ENCODE results near the gene MDC1. TPM values are rescaled to one million over a fixed set of nuclear protein-coding genes. Genes with fewer than 3 reads are reported as not detected.

Gene MDC1
- total RNA-seq, 4 donors from 2014 or later: 2.4 to 7.4 (median 7.0) TPM

DNA sequence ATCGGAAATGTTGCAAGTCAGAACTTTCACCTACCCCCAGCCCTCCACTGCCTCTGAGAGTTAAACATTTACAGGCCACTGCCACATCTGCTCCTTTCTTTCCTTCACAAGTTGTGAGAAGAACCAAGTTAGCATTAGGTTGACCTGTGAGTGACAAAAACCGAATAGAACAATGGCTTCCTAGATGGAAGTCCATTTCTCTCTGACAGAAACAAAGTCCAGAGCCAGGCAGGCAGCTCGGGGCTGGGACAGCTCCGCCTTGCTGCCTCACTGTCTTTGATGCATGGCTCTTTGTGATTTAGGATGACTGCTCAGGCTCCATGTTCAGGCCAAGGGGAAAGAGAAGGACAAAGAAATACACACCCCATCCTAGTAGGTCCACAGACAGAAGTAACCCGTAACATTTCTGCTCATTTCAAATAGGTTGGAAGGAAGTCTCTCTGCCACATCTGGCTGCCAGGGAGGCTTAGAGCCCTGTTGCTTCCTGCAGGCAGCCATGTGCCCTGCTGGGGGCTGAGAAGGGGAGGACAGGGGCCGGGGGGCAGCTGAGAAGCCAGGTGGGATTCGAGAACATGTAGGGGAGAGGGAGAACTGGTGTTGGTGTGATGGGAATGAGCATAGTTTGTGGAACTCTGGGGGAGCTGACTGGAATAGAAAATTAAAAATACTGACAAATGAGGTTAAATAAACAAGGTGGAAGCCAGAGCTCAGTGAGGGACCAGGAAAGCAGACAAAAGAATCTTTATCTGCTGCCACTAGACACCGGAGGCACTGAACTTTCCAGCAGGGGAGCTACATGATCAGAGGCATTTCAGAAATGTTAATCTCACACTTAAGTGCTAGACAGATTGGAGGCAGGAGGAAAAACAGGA, 46.8 kb upstream of the MDC1 start:
- TF ChIP-seq CTCF (IDR thresholded peaks at IDR 0.05) (peak in 2 of 6 experiments; percentile 13 to 28), POLR2A (IDR thresholded peaks at IDR 0.05) (no peak)
- H3K27ac ChIP-seq: peak overlapping the region; percentile 55 to 65 (median 58)
- no peaks in the 10 kb centered on the region for H3K27me3 ChIP-seq
- no peaks in the 10 kb centered on the region for H3K36me3 ChIP-seq
- H3K9me3 ChIP-seq: no peaks in the 10 kb centered on the region
- WGBS, 2 donors: 33 to 43% methylated on average over 7 to 8 of the region's 8 CpGs
- intact Hi-C loops (cut with DNase I): no loop called here
- DNase-seq: no peak
- H3K4me1 ChIP-seq: peaks cover 0 to 59% (median 22%) of the 10 kb centered on the region in 3 donors
- H3K4me3 ChIP-seq: no peak overlapping the region

DNA sequence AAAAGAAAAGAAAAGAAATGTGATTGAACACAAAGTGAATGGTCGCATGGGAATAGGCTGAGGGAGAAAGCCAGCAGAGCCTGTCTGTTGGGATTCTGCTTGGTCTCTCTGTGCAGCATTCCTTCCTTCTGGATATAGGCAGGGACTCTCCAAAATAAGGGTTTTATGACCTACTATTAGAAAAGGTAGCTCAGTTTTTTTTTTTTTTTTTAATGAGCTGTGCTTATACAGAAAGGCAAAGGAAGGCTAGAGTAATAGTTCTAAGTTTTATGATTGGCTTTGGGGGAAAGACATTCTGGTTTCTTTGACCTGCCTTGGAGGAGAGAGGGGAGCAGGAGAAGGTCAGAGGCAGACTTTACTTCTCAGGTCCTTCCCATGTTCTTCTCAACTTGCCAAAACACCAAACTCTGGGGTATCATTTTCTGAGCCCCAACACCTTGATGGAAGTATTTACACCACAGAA, 46.1 kb upstream of the MDC1 start:
- Histone ChIP-seq H3K27ac (peak overlapping the region in 2 of 4 donors; percentile 55 to 65), H3K36me3 (no peaks in the 10 kb centered on the region), H3K4me1 (peaks cover 0 to 59% (median 18%) of the 10 kb centered on the region in 3 donors), H3K9me3 (no peaks in the 10 kb centered on the region), H3K27me3 (no peaks in the 10 kb centered on the region), H3K4me3 (no peak overlapping the region)
- DNase-seq: no peak
- TF ChIP-seq CTCF (IDR thresholded peaks at IDR 0.05) (no peak), POLR2A (IDR thresholded peaks at IDR 0.05) (no peak)
- intact Hi-C loops (cut with DNase I): no loop called here
- WGBS, 2 donors: 87 to 88% methylated on average over 1 of the region's 1 CpG

GRCh38 chr6:30761791-30762429, 44.8 kb upstream of the MDC1 start:
- peak overlapping the region in 3 of 4 donors; percentile 45 to 86 (median 84) for H3K27ac ChIP-seq
- H3K27me3 ChIP-seq: no peaks in the 10 kb centered on the region
- no peak overlapping the region for H3K4me3 ChIP-seq
- WGBS, 2 donors: 61 to 72% methylated on average over 4 of the region's 4 CpGs
- TF ChIP-seq CTCF (IDR thresholded peaks at IDR 0.05) (no peak), POLR2A (IDR thresholded peaks at IDR 0.05) (no peak)
- no peaks in the 10 kb centered on the region for H3K9me3 ChIP-seq
- intact Hi-C loops (cut with DNase I): no loop called here
- peaks cover 0 to 70% (median 18%) of the 10 kb centered on the region in 3 donors for H3K4me1 ChIP-seq
- H3K36me3 ChIP-seq: no peaks in the 10 kb centered on the region
- no peak for DNase-seq

DNA sequence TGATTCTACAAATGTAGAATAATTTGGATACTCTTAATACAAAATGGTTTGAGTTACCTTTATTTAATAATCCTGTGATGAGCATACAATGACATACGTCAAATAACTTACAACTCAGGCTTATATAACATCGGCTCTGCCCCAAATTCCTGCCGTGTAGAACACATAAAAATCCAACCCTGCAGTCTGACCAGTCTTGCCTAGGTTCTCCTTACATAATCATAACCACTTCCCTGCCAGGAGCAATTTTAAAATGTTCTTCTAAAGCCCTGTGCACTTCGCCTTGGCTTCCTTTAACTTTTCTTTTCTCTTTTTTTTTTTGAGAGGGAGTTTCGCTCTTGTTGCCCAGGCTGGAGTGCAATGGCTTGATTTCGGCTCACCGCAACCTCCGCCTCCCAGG, 43.5 kb upstream of the MDC1 start:
- Histone ChIP-seq H3K36me3 (no peaks in the 10 kb centered on the region), H3K27me3 (no peaks in the 10 kb centered on the region), H3K27ac (peak overlapping the region; percentile 45 to 86 (median 74)), H3K9me3 (no peaks in the 10 kb centered on the region), H3K4me1 (peaks cover 0 to 79% (median 18%) of the 10 kb centered on the region in 3 donors), H3K4me3 (no peak overlapping the region)
- no peak for DNase-seq
- intact Hi-C loops (cut with DNase I): no loop called here
- WGBS, 2 donors: 28 to 51% methylated on average over 8 of the region's 8 CpGs
- no peak for TF ChIP-seq CTCF (IDR thresholded peaks at IDR 0.05)
- TF ChIP-seq POLR2A (IDR thresholded peaks at IDR 0.05): no peak

Measured in esophagus squamous epithelium (tissue), 5 donors.